GM23248 (cell line): Measurements from ENCODE around the gene CNGB1.

ENCODE experiments used
- EZH2 ChIP-seq: fragments of 200-600 bp; sonication (generic); IDR thresholded peaks from 2 replicates; pipeline ENCODE4 v1.6.1; 2018; ENCODE audit warnings: antibody characterized with exemption, mild to moderate bottlenecking; ENCODE audit not compliant: insufficient read depth, poor library complexity, severe bottlenecking
- EZH2phosphoT487 ChIP-seq: fragments of 200-600 bp; sonication (generic); IDR thresholded peaks from 2 replicates; pipeline ENCODE4 v1.6.1; 2018; ENCODE audit warnings: antibody characterized with exemption, moderate library complexity, mild to moderate bottlenecking, low read depth; ENCODE audit not compliant: insufficient read depth

GRCh38 chr16:57918444-57918843 lies 52.5 kb downstream of the CNGB1 start:
- TF ChIP-seq EZH2 (no peak), EZH2phosphoT487 (no peak)
